WTC11 (cell line): ENCODE measurements around the gene HPCAL1. TPM values are rescaled to one million over a fixed set of nuclear protein-coding genes. Genes with fewer than 3 reads are reported as not detected.

Source experiments
- ATAC-seq: fragments of 200-7000 bp; cut with Tn5 transposase; 2 replicates; pipeline ENCODE4 v1.10.0; 2021; ENCODE audit warnings: mild to moderate bottlenecking, moderate library complexity
- CTCF ChIA-PET: fragments of 300-600 bp; sonication (Branson Sonifier 250); formaldehyde crosslinking; loops from one replicate; lab custom pipeline; 2021; ENCODE audit warnings: antibody characterized with exemption; lab: Charles Lee
- POLR2A ChIA-PET: fragments of 350-600 bp; sonication (Branson Sonifier 250); formaldehyde crosslinking; loops from one replicate; lab custom pipeline; 2021; ENCODE audit warnings: antibody characterized with exemption; lab: Charles Lee
- DNase-seq: peaks from one replicate; pipeline ENCODE4 v3.0.0; 2021; ENCODE audit warnings: low spot score
- H3K27ac Mint-ChIP-seq: 2 replicates; pipeline ENCODE4 v1.8.0; 2021; ENCODE audit warnings: mixed read lengths
- H3K27me3 Mint-ChIP-seq: 2 replicates; pipeline ENCODE4 v1.8.0; 2021; ENCODE audit warnings: low read depth, mild to moderate bottlenecking, moderate library complexity, mixed read lengths
- H3K36me3 Mint-ChIP-seq: 2 replicates; pipeline ENCODE4 v1.8.0; 2021; ENCODE audit warnings: mixed read lengths
- H3K4me1 Mint-ChIP-seq: 2 replicates; pipeline ENCODE4 v1.8.0; 2022; ENCODE audit warnings: mixed read lengths
- H3K4me3 Mint-ChIP-seq: 2 replicates; pipeline ENCODE4 v1.8.0; 2021; ENCODE audit warnings: mild to moderate bottlenecking, moderate library complexity, mixed read lengths
- H3K9me3 Mint-ChIP-seq: 2 replicates; pipeline ENCODE4 v1.8.0; 2021; ENCODE audit warnings: mixed read lengths
- ERG ChIP-seq: fragments of 250-450 bp; sonication (Bioruptor Pico); IDR thresholded peaks from 2 replicates; pipeline ENCODE4 v1.8.0; 2021; ENCODE audit warnings: mild to moderate bottlenecking
- FOXJ3 ChIP-seq: sonication (generic); formaldehyde crosslinking; IDR thresholded peaks from 2 replicates; pipeline ENCODE4 v1.9.0; 2021; ENCODE audit warnings: missing genetic modification reagents, mild to moderate bottlenecking, borderline replicate concordance
- NFYB ChIP-seq: sonication (generic); formaldehyde crosslinking; conservative IDR thresholded peaks from 2 replicates; pipeline ENCODE4 v1.8.0; 2022; ENCODE audit warnings: low read depth, missing genetic modification reagents
- STAT6 ChIP-seq: sonication (generic); formaldehyde crosslinking; conservative IDR thresholded peaks from 2 replicates; pipeline ENCODE4 v1.8.1; 2023; ENCODE audit warnings: mild to moderate bottlenecking, low read depth, missing genetic modification reagents, moderate library complexity
- USF2 ChIP-seq: sonication (generic); formaldehyde crosslinking; IDR thresholded peaks from 2 replicates; pipeline ENCODE4 v1.8.1; 2023; ENCODE audit warnings: mild to moderate bottlenecking, missing genetic modification reagents, moderate library complexity
- ZNF232 ChIP-seq: sonication (generic); formaldehyde crosslinking; IDR thresholded peaks from 2 replicates; pipeline ENCODE4 v1.8.0; 2022; ENCODE audit warnings: mild to moderate bottlenecking, missing genetic modification reagents
- ZNF263 ChIP-seq: sonication (generic); formaldehyde crosslinking; IDR thresholded peaks from 2 replicates; pipeline ENCODE4 v1.8.1; 2022; ENCODE audit warnings: low read depth, mild to moderate bottlenecking, moderate library complexity, missing genetic modification reagents
- ZNF512 ChIP-seq: sonication (generic); formaldehyde crosslinking; IDR thresholded peaks from 2 replicates; pipeline ENCODE4 v1.8.1; 2022; ENCODE audit warnings: missing genetic modification reagents, borderline replicate concordance
- total RNA-seq: library from RNA; stranded (reverse); gene quantifications from 3 replicates; pipeline ENCODE4 v1.2.3, GENCODE V29; 2021
- TF ChIP-seq, protein P1 (sequence below): fragments of 250-450 bp; sonication (Bioruptor Pico); conservative IDR thresholded peaks from 2 replicates; pipeline ENCODE4 v1.9.0; 2021; ENCODE audit warnings: mild to moderate bottlenecking
- TF ChIP-seq, protein P2 (sequence below): sonication (generic); formaldehyde crosslinking; IDR thresholded peaks from 2 replicates; pipeline ENCODE4 v1.8.1; 2023; ENCODE audit warnings: mild to moderate bottlenecking, missing genetic modification reagents, moderate library complexity
- TF ChIP-seq, protein P3 (sequence below): fragments of 200-600 bp; IDR thresholded peaks from 2 replicates; pipeline ENCODE4 v1.8.0; 2022; ENCODE audit warnings: antibody characterized with exemption
- TF ChIP-seq, protein P4 (sequence below): sonication (generic); formaldehyde crosslinking; IDR thresholded peaks from 2 replicates; pipeline ENCODE4 v1.8.1; 2023; ENCODE audit warnings: mild to moderate bottlenecking, missing genetic modification reagents
- TF ChIP-seq, protein P5 (sequence below): sonication (generic); formaldehyde crosslinking; IDR thresholded peaks from 2 replicates; pipeline ENCODE4 v1.8.1; 2022; ENCODE audit warnings: mild to moderate bottlenecking, moderate library complexity, missing genetic modification reagents

Gene HPCAL1
- total RNA-seq, 1 experiment from 2014 or later: 11.8 TPM

GRCh38 chr2:10305715-10306114 is 3.0 kb downstream of the HPCAL1 start (continued):
- TF ChIP-seq, protein P1, sequence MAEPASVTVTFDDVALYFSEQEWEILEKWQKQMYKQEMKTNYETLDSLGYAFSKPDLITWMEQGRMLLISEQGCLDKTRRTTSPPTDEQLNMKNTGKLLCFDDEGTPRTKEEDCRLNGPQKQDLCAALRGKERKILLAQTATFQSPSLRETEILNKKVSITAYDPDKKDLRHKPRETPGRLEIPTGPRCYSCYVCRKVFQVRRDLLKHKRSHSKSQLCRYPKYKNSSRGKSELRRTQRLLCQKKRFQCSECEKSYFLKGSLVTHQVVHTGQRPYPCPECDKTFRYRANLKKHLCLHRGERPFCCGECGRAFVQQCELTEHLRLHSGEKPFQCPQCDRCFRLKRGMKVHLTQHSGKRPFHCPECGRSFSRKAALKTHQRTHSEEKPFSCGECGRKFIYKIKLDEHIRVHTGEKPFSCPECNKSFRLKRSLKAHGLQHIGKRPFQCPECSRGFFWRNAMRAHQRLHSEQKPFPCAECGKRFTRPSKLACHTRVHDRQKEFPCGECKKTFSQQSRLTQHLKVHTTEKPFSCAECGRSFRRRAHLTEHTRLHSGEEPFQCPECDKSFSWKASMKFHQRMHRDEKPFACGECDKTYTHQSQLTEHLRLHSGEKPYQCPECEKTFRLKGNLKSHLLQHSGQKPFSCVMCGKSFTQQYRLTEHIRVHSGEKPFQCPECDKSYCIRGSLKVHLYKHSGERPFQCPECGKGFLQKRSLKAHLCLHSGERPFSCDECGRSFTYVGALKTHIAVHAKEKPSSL: no peak

GRCh38 chr2:10306901-10307463 is 4.3 kb downstream of the HPCAL1 start:
- CTCF ChIA-PET: interaction anchor here (1.8 to 5.5 kb wide), 3 partner anchors 11 to 128 kb away, joined by 9 to 27 read pairs (median 9); no protein-coding TSS in a partner anchor
- Mint-ChIP-seq H3K27me3 (peaks cover 49% of the 10 kb centered on the region), H3K4me1 (peaks cover 18% of the 10 kb centered on the region), H3K36me3 (no peaks in the 10 kb centered on the region), H3K9me3 (no peaks in the 10 kb centered on the region), H3K27ac (no peak overlapping the region), H3K4me3 (no peak overlapping the region)
- TF ChIP-seq ERG (CRISPR knock-in tag) (no peak), FOXJ3 (no peak), STAT6 (no peak)
- DNase-seq: no peak
- POLR2A ChIA-PET: interaction anchor here (0.6 kb wide), 1 partner anchor 121 kb away, joined by 4 read pairs; no protein-coding TSS in a partner anchor
- ATAC-seq: no peak

- no peak overlapping the region for H3K4me3 Mint-ChIP-seq
- H3K4me1 Mint-ChIP-seq: peaks cover 18% of the 10 kb centered on the region
- CTCF ChIA-PET: interaction anchor here (1.3 to 2.3 kb wide), 3 partner anchors 101 to 165 kb away, joined by 3 to 9 read pairs (median 9); no protein-coding TSS in a partner anchor
- no peaks in the 10 kb centered on the region for H3K9me3 Mint-ChIP-seq
- ATAC-seq (no peak), DNase-seq (no peak)
- POLR2A ChIA-PET: interaction anchor here (0.6 kb wide), 1 partner anchor 122 kb away, joined by 4 read pairs; no protein-coding TSS in a partner anchor
- H3K27ac Mint-ChIP-seq: no peak overlapping the region
- peaks cover 49% of the 10 kb centered on the region for H3K27me3 Mint-ChIP-seq
- no peaks in the 10 kb centered on the region for H3K36me3 Mint-ChIP-seq
- TF ChIP-seq USF2 (CRISPR knock-in tag): no peak
- TF ChIP-seq, protein P2, sequence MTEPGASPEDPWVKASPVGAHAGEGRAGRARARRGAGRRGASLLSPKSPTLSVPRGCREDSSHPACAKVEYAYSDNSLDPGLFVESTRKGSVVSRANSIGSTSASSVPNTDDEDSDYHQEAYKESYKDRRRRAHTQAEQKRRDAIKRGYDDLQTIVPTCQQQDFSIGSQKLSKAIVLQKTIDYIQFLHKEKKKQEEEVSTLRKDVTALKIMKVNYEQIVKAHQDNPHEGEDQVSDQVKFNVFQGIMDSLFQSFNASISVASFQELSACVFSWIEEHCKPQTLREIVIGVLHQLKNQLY (CRISPR knock-in tag): no peak
- TF ChIP-seq, protein P3, sequence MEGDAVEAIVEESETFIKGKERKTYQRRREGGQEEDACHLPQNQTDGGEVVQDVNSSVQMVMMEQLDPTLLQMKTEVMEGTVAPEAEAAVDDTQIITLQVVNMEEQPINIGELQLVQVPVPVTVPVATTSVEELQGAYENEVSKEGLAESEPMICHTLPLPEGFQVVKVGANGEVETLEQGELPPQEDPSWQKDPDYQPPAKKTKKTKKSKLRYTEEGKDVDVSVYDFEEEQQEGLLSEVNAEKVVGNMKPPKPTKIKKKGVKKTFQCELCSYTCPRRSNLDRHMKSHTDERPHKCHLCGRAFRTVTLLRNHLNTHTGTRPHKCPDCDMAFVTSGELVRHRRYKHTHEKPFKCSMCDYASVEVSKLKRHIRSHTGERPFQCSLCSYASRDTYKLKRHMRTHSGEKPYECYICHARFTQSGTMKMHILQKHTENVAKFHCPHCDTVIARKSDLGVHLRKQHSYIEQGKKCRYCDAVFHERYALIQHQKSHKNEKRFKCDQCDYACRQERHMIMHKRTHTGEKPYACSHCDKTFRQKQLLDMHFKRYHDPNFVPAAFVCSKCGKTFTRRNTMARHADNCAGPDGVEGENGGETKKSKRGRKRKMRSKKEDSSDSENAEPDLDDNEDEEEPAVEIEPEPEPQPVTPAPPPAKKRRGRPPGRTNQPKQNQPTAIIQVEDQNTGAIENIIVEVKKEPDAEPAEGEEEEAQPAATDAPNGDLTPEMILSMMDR: no peak
- TF ChIP-seq ZNF263 (CRISPR knock-in tag): no peak
- TF ChIP-seq, protein P1: no peak
- no peak for TF ChIP-seq ZNF232 (CRISPR knock-in tag)
- TF ChIP-seq, protein P4, sequence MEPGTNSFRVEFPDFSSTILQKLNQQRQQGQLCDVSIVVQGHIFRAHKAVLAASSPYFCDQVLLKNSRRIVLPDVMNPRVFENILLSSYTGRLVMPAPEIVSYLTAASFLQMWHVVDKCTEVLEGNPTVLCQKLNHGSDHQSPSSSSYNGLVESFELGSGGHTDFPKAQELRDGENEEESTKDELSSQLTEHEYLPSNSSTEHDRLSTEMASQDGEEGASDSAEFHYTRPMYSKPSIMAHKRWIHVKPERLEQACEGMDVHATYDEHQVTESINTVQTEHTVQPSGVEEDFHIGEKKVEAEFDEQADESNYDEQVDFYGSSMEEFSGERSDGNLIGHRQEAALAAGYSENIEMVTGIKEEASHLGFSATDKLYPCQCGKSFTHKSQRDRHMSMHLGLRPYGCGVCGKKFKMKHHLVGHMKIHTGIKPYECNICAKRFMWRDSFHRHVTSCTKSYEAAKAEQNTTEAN (CRISPR knock-in tag): no peak
- TF ChIP-seq NFYB (CRISPR knock-in tag): no peak
- TF ChIP-seq, protein P5, sequence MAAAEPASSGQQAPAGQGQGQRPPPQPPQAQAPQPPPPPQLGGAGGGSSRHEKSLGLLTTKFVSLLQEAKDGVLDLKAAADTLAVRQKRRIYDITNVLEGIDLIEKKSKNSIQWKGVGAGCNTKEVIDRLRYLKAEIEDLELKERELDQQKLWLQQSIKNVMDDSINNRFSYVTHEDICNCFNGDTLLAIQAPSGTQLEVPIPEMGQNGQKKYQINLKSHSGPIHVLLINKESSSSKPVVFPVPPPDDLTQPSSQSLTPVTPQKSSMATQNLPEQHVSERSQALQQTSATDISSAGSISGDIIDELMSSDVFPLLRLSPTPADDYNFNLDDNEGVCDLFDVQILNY (CRISPR knock-in tag): no peak
- no peak for TF ChIP-seq ZNF512 (CRISPR knock-in tag)
Observed at GRCh38 chr2:10307561-10308156, 5.0 kb downstream of the HPCAL1 start.
